Measurements from ENCODE around the gene IFT88.

IFT88 gene

DNA sequence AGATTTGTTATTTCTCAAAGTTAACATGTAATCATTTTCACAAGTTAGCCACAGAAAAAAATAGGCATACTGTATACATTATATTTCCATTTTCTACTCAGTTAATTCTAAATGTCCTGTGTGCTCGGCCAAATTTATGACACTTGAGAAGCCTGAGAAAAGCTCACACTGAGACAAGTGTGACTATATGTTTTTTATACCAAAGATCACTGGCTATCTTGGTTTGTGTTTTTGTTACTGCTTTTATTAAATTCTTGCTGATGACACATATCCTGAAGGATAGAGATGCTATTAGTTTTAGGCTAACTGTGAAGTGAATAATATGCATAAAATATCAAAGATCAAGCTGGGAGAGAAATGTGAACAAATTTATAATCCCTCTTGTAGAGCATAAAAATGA, 87.2 kb downstream of the IFT88 start:
- FAIRE-seq (no peak), DNase-seq (ENCODE audit: insufficient read length, low spot score) (no peak)
- TF ChIP-seq, protein P1, sequence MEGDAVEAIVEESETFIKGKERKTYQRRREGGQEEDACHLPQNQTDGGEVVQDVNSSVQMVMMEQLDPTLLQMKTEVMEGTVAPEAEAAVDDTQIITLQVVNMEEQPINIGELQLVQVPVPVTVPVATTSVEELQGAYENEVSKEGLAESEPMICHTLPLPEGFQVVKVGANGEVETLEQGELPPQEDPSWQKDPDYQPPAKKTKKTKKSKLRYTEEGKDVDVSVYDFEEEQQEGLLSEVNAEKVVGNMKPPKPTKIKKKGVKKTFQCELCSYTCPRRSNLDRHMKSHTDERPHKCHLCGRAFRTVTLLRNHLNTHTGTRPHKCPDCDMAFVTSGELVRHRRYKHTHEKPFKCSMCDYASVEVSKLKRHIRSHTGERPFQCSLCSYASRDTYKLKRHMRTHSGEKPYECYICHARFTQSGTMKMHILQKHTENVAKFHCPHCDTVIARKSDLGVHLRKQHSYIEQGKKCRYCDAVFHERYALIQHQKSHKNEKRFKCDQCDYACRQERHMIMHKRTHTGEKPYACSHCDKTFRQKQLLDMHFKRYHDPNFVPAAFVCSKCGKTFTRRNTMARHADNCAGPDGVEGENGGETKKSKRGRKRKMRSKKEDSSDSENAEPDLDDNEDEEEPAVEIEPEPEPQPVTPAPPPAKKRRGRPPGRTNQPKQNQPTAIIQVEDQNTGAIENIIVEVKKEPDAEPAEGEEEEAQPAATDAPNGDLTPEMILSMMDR (IDR thresholded peaks at IDR 0.05; ENCODE audit: insufficient read depth, missing control alignments) = no peak

DNA sequence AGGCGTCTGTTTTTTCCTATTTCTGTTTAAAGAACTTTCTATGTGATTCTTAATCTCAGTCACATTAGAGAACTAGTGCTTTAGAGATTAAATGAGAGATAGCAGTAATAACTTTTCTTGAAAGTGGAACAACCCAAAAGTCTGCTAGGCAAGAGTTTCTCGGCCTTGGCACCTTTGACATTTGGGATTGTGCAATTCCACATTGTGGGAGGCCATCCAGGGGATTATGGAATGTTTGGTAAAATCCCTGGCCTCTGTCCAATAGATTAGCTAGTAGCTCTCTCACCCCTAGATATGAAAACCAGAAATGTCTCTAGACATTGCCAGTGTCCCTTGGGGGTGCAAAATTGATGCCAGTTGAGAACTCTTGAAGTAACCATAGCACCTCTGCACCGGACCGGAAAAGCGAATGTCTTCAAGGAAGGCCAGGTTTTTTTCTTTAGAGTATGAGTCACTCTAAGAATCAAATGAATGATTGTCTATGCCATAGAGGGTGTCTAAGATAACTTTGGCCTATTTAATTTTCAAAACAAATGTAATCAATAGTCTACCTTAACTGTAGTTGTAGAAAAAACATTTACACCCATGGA, 91.6 kb downstream of the IFT88 start:
- DNase-seq (ENCODE audit: insufficient read length, low spot score) (no peak), FAIRE-seq (no peak)
- TF ChIP-seq, protein P1 (IDR thresholded peaks at IDR 0.05; ENCODE audit: insufficient read depth, missing control alignments) = no peak

DNA sequence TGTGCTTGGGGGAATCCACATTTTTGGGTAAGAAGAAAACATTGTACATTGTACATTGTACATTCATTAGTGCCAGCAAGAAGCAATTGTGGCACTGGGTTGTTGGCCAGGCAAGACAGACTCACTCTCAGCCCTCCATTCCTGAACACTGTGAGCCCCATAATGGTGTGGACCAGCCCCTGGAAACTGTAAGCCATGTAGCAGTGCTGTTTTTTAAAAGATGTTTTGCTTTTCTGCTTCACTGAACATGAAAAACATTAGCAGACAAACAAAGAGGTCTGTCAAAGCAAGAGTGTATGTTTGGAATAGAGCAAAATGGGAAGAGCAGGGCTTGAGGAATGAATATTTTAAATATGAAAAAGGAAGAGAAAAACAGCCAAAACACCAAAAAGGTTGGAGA, 97.4 kb downstream of the IFT88 start:
- DNase-seq (ENCODE audit: insufficient read length, low spot score) = no peak
- TF ChIP-seq, protein P1 (IDR thresholded peaks at IDR 0.05; ENCODE audit: insufficient read depth, missing control alignments) = no peak
- no peak for FAIRE-seq

DNA sequence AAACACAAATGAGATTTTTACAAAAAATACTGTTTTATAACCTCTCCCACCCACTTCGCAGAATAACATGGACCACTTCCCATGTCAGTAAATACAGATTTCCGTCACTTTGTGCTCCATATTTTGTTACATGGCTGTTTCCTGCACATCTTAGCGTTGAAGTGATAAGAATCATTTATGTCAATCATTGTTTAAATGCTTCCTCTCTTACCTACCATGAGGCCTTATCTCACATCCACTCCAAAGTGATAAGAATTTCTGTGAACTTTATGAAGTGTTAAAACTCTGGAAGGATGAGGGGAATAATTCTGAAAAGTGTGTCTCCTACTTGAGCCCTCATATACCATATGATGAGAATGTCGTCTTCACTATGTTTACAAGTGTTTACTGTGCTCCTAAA, 100.0 kb downstream of the IFT88 start:
- no peak for FAIRE-seq
- TF ChIP-seq, protein P1 (IDR thresholded peaks at IDR 0.05; ENCODE audit: insufficient read depth, missing control alignments) = no peak
- no peak for DNase-seq (ENCODE audit: insufficient read length, low spot score)

DNA sequence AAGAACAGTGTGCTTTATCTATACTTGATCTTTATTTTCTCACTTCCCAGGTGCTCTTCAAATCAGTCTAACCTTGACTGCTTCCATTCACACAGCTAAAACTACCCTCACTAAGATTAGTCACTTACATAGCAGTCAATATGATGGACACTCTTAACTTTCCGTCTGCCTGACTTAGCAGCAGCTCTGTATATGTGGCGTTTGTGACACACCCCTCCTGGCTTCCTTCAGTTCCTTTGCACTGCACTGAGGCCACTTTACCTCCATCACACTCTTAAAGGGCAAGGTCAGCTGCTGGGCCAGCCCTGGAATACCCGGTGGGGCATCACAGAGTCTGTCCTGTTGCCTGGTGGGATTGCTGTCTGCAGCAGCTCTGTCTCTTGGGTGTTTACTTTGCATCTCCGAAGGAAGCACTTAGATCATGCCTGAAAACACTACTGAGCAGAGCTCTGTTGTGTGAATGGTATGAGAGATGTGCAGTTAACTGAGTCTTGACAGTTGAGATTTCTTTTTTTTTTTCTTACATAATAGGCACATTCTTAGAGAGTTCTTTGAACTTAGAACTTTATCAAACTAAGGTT, 101.0 kb downstream of the IFT88 start:
- TF ChIP-seq, protein P1 (IDR thresholded peaks at IDR 0.05; ENCODE audit: insufficient read depth, missing control alignments) = no peak
- DNase-seq (ENCODE audit: insufficient read length, low spot score) (no peak), FAIRE-seq (no peak)

DNA sequence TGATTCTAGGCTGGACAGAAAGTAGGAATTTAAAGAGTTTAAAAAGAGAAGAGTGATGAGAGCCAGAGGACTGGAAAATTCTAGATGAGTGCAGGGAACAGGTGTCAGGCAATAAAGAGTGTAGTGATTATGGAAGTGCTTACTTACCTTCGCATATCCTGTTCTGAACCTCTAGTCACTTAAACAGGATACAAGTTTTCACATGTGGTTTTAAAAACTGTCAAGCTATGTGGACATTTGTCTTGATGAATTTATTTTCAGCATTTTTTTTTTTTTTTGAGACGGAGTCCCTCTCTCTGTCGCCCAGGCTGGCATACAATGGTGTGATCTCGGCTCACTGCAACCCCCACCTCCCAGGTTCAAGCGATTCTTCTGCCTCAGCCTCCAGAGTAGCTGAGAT, 102.2 kb downstream of the IFT88 start:
- TF ChIP-seq, protein P1 (IDR thresholded peaks at IDR 0.05; ENCODE audit: insufficient read depth, missing control alignments) = no peak
- FAIRE-seq (no peak), DNase-seq (ENCODE audit: insufficient read length, low spot score) (no peak)

DNA sequence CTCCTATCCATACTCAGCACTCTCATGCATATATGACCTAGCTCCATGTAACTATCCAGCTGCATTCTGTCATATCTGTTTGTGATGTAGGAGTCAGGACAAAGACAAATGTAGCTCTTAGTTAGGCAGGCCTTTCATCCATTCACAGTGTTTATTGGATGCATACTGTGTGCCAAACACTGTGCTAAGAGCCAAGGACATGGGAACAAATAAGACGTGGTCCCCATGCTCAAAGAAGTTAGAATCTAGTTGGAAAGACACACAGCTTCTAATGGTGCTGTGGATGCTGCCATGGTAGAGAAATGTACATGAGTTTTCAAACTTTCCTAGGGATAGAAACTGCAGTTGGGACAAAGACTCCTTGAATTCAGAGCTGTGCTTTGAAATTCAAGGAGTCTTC, 104.8 kb downstream of the IFT88 start:
- no peak for FAIRE-seq
- TF ChIP-seq, protein P1 (IDR thresholded peaks at IDR 0.05; ENCODE audit: insufficient read depth, missing control alignments) = no peak
- no peak for DNase-seq (ENCODE audit: insufficient read length, low spot score)
